Right hindlimb (tissue), 1 donor: ENCODE results near the gene ESR1.
A peak's percentile ranks its signal among the peaks of the same experiment; 100 is the strongest.
"Not testable (repeated sequence)": the region's sequence is repeated elsewhere in the genome, so short reads cannot be mapped to it uniquely, and the experiment has no call there.

Source experiments
- DNase-seq: peaks from one replicate; pipeline ENCODE4 v3.0.0-alpha.2; 2018

ESR1 gene

GRCh38 chr6:152099446-152100182, 292.1 kb downstream of the ESR1 start:
- DNase-seq, result no peak

- DNase-seq, result peak; percentile 76
These were observed 292.7 kb downstream of the ESR1 start for GRCh38 chr6:152100183-152100618.

- no peak for DNase-seq
These were observed 300.5 kb downstream of the ESR1 start for GRCh38 chr6:152107973-152108372.

GRCh38 chr6:152110886-152111820, 303.7 kb downstream of the ESR1 start:
- DNase-seq, result peak; percentile 40

GRCh38 chr6:152112491-152113261, 305.2 kb downstream of the ESR1 start:
- peak; percentile 72 for DNase-seq

- DNase-seq, result peak; percentile 69
These were observed 310.0 kb downstream of the ESR1 start for GRCh38 chr6:152117156-152118133.

GRCh38 chr6:152118224-152118623, 310.7 kb downstream of the ESR1 start:
- DNase-seq, result no peak

- no peak for DNase-seq
These were observed 311.2 kb downstream of the ESR1 start for GRCh38 chr6:152118678-152119077.

GRCh38 chr6:152119831-152120230, 312.3 kb downstream of the ESR1 start:
- no peak for DNase-seq

- no peak for DNase-seq
These were observed 314.4 kb downstream of the ESR1 start for GRCh38 chr6:152121910-152122309.

- DNase-seq, result no peak
These were observed 315.0 kb downstream of the ESR1 start for GRCh38 chr6:152122434-152122833.

GRCh38 chr6:152123076-152123475, 315.6 kb downstream of the ESR1 start:
- no peak for DNase-seq

- DNase-seq, result no peak
These were observed 317.1 kb downstream of the ESR1 start for GRCh38 chr6:152124429-152125074.

GRCh38 chr6:152127432-152128165, 320.1 kb downstream of the ESR1 start:
- no peak for DNase-seq

- peak; percentile 30 for DNase-seq
These were observed 322.2 kb downstream of the ESR1 start for GRCh38 chr6:152129691-152130151.

- no peak for DNase-seq
These were observed 323.0 kb downstream of the ESR1 start for GRCh38 chr6:152130441-152130840.

GRCh38 chr6:152135755-152136448, 328.4 kb downstream of the ESR1 start:
- DNase-seq, result no peak

GRCh38 chr6:152136449-152136825, 329.0 kb downstream of the ESR1 start:
- DNase-seq, result no peak

- DNase-seq, result not testable (repeated sequence)
These were observed 330.9 kb downstream of the ESR1 start for GRCh38 chr6:152138344-152138743.

GRCh38 chr6:152142105-152142504, 334.6 kb downstream of the ESR1 start:
- DNase-seq, result no peak
